ENCODE results near the gene MAP3K7CL.

- TF ChIP-seq, protein P1, sequence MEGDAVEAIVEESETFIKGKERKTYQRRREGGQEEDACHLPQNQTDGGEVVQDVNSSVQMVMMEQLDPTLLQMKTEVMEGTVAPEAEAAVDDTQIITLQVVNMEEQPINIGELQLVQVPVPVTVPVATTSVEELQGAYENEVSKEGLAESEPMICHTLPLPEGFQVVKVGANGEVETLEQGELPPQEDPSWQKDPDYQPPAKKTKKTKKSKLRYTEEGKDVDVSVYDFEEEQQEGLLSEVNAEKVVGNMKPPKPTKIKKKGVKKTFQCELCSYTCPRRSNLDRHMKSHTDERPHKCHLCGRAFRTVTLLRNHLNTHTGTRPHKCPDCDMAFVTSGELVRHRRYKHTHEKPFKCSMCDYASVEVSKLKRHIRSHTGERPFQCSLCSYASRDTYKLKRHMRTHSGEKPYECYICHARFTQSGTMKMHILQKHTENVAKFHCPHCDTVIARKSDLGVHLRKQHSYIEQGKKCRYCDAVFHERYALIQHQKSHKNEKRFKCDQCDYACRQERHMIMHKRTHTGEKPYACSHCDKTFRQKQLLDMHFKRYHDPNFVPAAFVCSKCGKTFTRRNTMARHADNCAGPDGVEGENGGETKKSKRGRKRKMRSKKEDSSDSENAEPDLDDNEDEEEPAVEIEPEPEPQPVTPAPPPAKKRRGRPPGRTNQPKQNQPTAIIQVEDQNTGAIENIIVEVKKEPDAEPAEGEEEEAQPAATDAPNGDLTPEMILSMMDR (IDR thresholded peaks at IDR 0.05) = no peak
- no peak for TF ChIP-seq POLR2A (IDR thresholded peaks at IDR 0.05)
- no peak for TF ChIP-seq POLR2AphosphoS5 (IDR thresholded peaks at IDR 0.05)
Observed at GRCh38 chr21:29194847-29195246, 64.4 kb downstream of the MAP3K7CL start.

Measured in transverse colon (tissue), 4 donors.